HG03139 (cell line): ENCODE results near the gene LYG1.
"Not testable (repeated sequence)": the region's sequence is repeated elsewhere in the genome, so short reads cannot be mapped to it uniquely, and the experiment has no call there.

ENCODE experiments used
- ATAC-seq: cut with Tn5 transposase; IDR thresholded peaks from one replicate; pipeline ENCODE4 v1.9.1; 2021; ENCODE audit not compliant: unreplicated experiment

LYG1 gene

DNA sequence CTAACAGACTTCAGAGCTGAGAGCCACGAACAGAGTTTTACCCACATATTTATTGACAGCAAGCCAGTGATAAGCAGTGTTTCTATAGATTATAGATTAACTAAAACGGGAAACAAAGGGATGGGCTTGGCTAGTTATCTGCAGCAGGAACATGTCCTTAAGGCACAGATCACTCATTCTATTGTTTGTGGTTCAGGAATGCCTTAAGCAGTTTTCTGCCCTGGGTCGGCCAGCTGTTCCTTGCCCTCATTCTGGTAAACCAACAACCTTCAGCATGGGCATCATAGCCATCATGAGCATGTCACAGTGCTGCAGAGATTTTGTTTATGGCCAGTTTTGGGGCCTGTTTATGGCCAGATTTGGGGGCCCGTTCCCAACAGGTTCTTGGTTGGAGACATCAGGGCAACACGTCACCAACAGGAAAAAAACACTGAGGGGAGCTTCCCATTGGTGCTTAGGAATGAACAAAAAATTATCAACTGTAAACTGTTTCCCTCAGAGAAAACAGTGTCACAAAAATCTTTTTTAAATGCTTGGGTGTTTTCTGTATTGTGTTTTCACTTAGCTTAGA, 22.7 kb downstream of the LYG1 start:
- ATAC-seq: not testable (repeated sequence)

DNA sequence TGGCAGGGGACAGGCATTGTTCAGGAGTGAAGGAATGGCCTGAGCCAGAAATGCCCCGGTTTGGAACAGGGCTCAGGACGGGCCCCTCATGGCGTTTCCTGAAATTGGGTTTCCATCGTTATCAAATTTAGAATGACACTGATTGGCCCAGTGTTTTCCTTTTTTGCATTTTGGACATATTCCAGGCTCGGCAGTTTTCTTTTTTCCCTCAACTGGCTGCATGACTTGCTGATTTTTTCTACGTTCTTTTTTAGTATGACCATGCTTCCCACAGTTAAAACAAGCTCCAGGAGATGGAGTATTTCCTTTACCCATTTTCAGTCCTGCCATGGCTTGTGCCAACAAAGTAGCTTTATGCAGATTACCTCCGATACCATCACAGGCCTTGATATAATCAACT, 25.1 kb downstream of the LYG1 start:
- ATAC-seq: no peak

DNA sequence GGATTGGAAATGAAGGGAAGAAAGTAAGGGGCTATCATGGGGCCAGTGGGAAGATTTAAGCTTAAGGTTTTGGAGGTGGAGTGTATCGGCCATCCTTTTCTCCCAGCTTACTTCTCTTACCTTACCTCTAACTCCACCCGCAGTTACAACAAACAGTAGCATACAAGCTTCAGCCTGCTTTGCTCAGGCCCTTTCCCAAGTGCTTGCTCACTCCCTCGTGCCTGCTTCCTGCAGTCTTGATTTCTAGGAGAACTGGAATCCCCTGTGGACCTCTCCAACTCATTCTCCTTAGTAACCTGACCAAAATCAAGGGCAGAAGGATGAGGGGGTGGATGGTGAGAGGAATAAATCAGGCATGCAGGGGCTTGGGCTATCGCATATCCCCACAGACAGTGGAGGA, 39.8 kb downstream of the LYG1 start:
- no peak for ATAC-seq

DNA sequence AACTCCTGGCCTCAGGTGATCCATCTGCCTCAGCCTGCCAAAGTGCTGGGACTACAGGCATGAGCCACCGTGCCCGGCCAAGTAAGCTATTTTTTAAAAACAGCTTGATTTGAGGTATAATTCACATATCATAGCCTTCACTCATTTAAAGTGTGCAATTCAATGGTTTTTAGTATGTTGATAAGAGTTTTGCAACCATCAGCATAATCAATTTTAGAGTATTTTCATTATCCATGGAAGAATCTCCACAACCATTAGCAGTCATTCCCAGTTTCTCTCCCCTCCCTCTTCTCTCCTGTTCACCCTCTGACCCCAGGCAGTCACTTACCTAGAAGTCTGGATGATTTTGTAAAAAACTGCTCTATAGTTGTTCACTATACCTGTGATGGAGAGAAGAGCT, 40.8 kb downstream of the LYG1 start:
- no peak for ATAC-seq

DNA sequence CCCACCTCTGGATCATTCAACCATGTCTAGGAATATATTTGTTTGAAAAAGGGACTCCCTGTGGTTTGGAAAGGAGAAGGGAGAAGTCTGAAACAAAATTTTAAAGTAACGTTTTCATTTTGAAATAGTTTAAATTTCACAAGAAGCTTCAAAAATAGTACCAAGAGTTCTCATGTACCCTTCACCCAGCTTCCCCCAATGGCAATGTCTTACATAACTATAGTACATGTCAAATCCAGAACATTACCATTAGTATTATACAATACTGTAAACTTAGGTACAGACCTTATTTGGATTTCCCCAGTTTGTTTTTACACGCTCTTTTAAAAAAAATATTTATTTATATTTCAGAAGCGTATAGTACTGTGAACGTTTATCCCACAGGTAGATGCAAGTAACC, 41.5 kb downstream of the LYG1 start:
- no peak for ATAC-seq

DNA sequence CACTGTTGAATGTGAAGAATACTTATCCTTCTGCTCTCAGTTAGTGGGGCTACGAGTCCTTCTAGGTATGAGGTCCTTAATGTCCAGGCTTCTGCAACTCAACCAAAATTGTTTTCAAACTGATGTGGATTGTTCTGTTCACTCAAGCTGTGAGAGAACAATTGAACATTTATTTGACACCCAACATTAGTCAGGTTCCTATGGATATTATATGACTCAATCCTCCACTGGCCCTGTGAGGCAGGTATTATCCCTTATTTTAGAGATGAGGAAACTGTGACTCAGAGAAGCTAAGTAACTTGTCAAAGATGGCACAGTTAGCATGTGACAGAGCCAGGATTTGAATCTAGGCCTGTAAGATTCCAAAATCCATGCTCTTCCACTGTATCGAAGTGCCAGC, 44.3 kb downstream of the LYG1 start:
- no peak for ATAC-seq

DNA sequence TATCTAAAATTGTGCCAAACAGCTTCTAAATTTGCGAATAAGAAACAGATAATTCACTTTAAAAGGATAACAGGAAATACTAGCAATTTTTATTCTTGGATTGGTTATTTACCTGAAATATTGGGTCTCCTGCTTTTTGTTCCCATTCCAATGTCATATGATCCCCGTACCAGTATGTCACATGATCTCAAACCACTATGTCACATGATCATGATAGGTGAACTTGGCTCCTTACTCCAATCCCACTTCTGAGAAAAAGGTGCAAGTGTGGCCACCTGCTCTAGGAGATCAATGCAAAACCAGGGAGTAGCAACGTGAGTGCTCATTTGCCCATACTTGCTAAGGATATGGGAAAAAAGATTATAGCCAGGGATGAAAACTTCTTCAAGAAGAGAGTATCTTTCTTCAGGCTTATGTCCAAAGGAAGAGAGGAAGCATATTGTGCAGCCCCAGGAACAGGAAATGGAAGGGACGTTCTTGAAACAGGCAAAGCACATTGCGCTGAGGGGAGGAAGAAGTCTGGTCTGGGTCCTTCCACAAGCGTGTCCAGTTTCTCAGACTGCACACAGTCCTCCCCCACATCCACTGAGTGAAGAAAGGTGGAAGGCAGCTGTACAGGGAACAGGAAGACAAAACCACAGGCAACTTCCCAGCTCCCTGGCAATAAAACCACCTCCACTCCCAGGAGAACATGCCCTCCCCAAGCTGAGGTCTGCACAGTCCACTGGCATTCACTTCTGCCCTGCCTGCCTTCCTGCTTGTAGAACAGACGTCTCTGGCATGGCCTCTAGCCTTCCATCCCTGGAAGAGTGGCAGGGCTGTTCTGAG, 45.3 kb downstream of the LYG1 start, which contains the start of gene LYG2:
Gene LYG2 (minus strand): TSS at position 176 of the 828 bp plus-strand sequence. CDS start 1,406 bp downstream, outside the sequence.
- ATAC-seq: no peak

DNA sequence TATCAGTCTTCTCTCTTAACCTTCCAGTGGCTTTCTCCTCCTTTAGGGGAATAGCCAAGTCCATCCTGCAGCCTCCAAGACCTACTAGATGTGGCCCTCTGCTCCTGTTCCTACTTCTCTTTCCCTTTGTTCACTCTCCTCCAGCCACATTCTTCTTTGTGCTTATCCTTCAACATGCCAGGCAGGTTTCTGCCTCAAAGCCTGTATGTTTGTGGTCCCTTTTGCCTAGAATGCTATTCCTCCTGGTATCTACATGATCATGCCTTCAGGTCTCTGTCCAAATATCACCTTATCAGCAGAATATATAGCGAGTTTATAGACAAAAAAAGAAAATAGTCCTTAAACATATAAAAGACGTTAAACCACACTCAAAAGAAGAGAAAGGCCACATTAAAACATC, 51.0 kb downstream of the LYG1 start:
- ATAC-seq: no peak

DNA sequence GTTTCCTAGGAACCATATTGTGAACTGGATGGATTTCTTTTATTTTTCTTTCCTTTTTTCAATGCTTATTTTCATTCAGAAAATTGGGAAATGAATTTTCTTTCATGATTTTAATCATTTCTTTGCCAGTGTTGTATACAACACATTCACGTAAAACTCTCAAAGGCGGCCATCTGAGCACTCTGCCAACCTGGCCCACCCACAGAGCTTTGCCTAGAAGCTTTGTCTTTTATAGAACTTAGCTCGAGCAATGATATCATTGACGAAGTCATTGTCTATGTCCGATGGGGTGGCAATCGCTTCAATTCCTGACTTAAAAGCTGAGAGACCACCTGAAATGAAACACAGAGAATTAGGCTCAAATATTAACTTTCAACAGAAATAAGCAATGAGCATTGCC, 58.8 kb downstream of the LYG1 start:
- no peak for ATAC-seq

DNA sequence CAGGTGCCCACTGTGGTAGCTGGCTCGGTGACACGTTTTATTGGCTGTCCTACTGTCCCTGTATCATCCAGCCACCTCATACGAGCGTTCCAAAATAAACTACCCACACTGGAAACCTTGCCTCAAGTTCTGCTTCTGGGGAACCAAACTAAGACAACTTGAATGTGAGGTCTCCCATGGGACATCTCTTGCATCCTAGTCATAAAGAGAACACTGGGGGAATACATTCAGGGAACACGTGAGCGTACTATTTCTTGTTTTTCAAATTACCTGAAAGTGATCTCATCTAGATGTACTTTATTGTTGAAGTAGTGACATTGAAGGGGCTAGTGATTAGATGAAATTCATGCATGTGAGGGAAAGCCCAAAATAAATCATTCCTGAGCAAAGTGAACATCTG, 60.6 kb downstream of the LYG1 start:
- ATAC-seq: no peak

DNA sequence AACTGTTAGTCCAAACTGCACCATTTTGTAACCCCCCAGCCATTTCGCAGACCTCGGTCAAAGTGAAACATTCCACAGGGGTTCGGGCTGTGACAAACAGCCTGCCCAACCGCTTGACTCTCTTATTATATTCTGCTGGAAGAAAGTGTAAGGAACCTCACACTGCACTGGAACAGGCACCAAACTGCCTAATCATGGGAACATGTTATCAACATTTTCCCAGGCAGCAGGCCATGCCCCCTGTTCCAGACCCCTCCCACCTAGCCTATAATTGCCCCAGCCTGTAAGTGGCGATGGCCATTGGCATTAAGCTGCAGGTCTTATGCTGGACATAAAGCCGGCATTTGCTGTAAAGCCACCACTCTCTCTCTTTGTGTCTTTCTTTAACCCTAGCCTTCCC, 62.4 kb downstream of the LYG1 start:
- ATAC-seq: no peak
